HUES6 (cell line): ENCODE measurements around the gene MRPL2.
A peak's percentile ranks its signal among the peaks of the same experiment; 100 is the strongest.

ENCODE experiments used
- H3K27ac ChIP-seq: 2 replicates; pipeline ENCODE4 v1.7.0; 2013; ENCODE audit warnings: low read depth, mild to moderate bottlenecking, low read length, inconsistent platforms
- H3K27me3 ChIP-seq: 2 replicates; pipeline ENCODE4 v1.6.1; 2013; ENCODE audit warnings: low read length; ENCODE audit not compliant: control insufficient read depth, insufficient read depth
- H3K36me3 ChIP-seq: 2 replicates; pipeline ENCODE4 v1.6.1; 2013; ENCODE audit warnings: low read length; ENCODE audit not compliant: control insufficient read depth, insufficient read depth
- H3K4me1 ChIP-seq: 2 replicates; pipeline ENCODE4 v1.6.1; 2013; ENCODE audit warnings: low read length; ENCODE audit not compliant: control insufficient read depth, insufficient read depth
- H3K4me3 ChIP-seq: 2 replicates; pipeline ENCODE4 v1.5.1; 2013; ENCODE audit warnings: low read depth, low read length
- H3K9ac ChIP-seq: one replicate; pipeline ENCODE4 v1.6.1; 2013; ENCODE audit warnings: mild to moderate bottlenecking, low read length
- H3K9me3 ChIP-seq: 2 replicates; pipeline ENCODE4 v1.6.1; 2013; ENCODE audit warnings: low read depth, low read length; ENCODE audit not compliant: control insufficient read depth, insufficient read depth

The MRPL2 gene

GRCh38 chr6:43061861-43062260, 2.6 kb upstream of the MRPL2 start:
- Histone ChIP-seq H3K9me3 (no peaks in the 10 kb centered on the region), H3K9ac (no peak overlapping the region), H3K4me1 (peaks cover 5% of the 10 kb centered on the region; the same call in 1 of the 2 replicates), H3K27me3 (no peaks in the 10 kb centered on the region), H3K4me3 (no peak overlapping the region; the same call in 1 of the 2 replicates), H3K27ac (no peak overlapping the region), H3K36me3 (peaks cover 36% of the 10 kb centered on the region)

- Histone ChIP-seq H3K36me3 (peaks cover 33% of the 10 kb centered on the region), H3K4me3 (peak overlapping the region; percentile 96), H3K27me3 (no peaks in the 10 kb centered on the region), H3K9me3 (no peaks in the 10 kb centered on the region), H3K4me1 (peaks cover 5% of the 10 kb centered on the region; the same call in 1 of the 2 replicates), H3K9ac (peak overlapping the region; percentile 12), H3K27ac (no peak overlapping the region)
Measured at GRCh38 chr6:43060755-43061633, 1.8 kb upstream of the MRPL2 start.

GRCh38 chr6:43060034-43060754, 960 bp upstream of the MRPL2 start:
- Histone ChIP-seq H3K36me3 (peaks cover 34% of the 10 kb centered on the region), H3K4me1 (peaks cover 5% of the 10 kb centered on the region; the same call in 1 of the 2 replicates), H3K9ac (peak overlapping the region; percentile 84), H3K9me3 (no peaks in the 10 kb centered on the region), H3K4me3 (peak overlapping the region; percentile 96), H3K27me3 (no peaks in the 10 kb centered on the region), H3K27ac (0 out of 2 replicates have a peak overlapping the region, but pooled peaks have one; percentile 77)

GRCh38 chr6:43058531-43058930, 703 bp downstream of the MRPL2 start:
- H3K36me3 ChIP-seq: peaks cover 29% of the 10 kb centered on the region
- no peaks in the 10 kb centered on the region for H3K9me3 ChIP-seq
- no peaks in the 10 kb centered on the region for H3K27me3 ChIP-seq
- H3K27ac ChIP-seq: peak overlapping the region; percentile 81; the same call in 1 of the 2 replicates
- H3K9ac ChIP-seq: peak overlapping the region; percentile 93
- H3K4me1 ChIP-seq: peaks cover 5% of the 10 kb centered on the region
- H3K4me3 ChIP-seq: peak overlapping the region; percentile 96

GRCh38 chr6:43055966-43056365, 3.3 kb downstream of the MRPL2 start:
- Histone ChIP-seq H3K4me3 (no peak overlapping the region), H3K36me3 (peaks cover 32% of the 10 kb centered on the region), H3K4me1 (peaks cover 17% of the 10 kb centered on the region), H3K9me3 (no peaks in the 10 kb centered on the region), H3K9ac (no peak overlapping the region), H3K27me3 (no peaks in the 10 kb centered on the region), H3K27ac (no peak overlapping the region)

GRCh38 chr6:43054206-43054943, 4.9 kb downstream of the MRPL2 start:
- Histone ChIP-seq H3K4me1 (peaks cover 17% of the 10 kb centered on the region), H3K36me3 (peaks cover 47% of the 10 kb centered on the region), H3K27ac (peak overlapping the region; percentile 88; the same call in 1 of the 2 replicates), H3K9ac (no peak overlapping the region), H3K9me3 (no peaks in the 10 kb centered on the region), H3K27me3 (no peaks in the 10 kb centered on the region), H3K4me3 (peak overlapping the region; percentile 94)

GRCh38 chr6:43053545-43054205, 5.6 kb downstream of the MRPL2 start, which contains the start of gene CUL7:
Gene CUL7, minus strand, starts transcription at chr6:43053851. Its CDS starts 1,063 bp downstream, at chr6:43052788.
- Histone ChIP-seq H3K36me3 (peaks cover 53% of the 10 kb centered on the region), H3K9ac (peak within 1 kb of the TSS; percentile 97)

GRCh38 chr6:43052842-43053544, 6.2 kb downstream of the MRPL2 start:
- H3K4me1 ChIP-seq: peaks cover 12% of the 10 kb centered on the region
- peak overlapping the region; percentile 97 for H3K9ac ChIP-seq
- no peaks in the 10 kb centered on the region for H3K27me3 ChIP-seq
- no peaks in the 10 kb centered on the region for H3K9me3 ChIP-seq
- peak overlapping the region; percentile 94 for H3K4me3 ChIP-seq
- peak overlapping the region; percentile 88 for H3K27ac ChIP-seq
- H3K36me3 ChIP-seq: peaks cover 55% of the 10 kb centered on the region

More at GRCh38 chr6:43053545-43054205, 5.6 kb downstream of the MRPL2 start, which contains the start of gene CUL7:
- no peaks in the 10 kb centered on the region for H3K9me3 ChIP-seq
- peaks cover 17% of the 10 kb centered on the region for H3K4me1 ChIP-seq
- H3K27ac ChIP-seq: peak within 1 kb of the TSS; percentile 88
- H3K4me3 ChIP-seq: peak within 1 kb of the TSS; percentile 94
- H3K27me3 ChIP-seq: no peaks in the 10 kb centered on the region

- H3K27me3 ChIP-seq: no peaks in the 10 kb centered on the region
- no peaks in the 10 kb centered on the region for H3K9me3 ChIP-seq
- H3K27ac ChIP-seq: no peak overlapping the region
- peaks cover 56% of the 10 kb centered on the region for H3K36me3 ChIP-seq
- H3K4me1 ChIP-seq: peaks cover 12% of the 10 kb centered on the region
- H3K9ac ChIP-seq: peak overlapping the region; percentile 97
- peak overlapping the region; percentile 94 for H3K4me3 ChIP-seq
Measured at GRCh38 chr6:43052225-43052841, 6.9 kb downstream of the MRPL2 start.
